DMS114 treated with DMSO at 0.1 percent for 48 hours (cell line): Measurements from ENCODE around the gene PLSCR5.

ENCODE experiments used
- DNase-seq: peaks from one replicate; lab custom pipeline; 2025; ENCODE audit not compliant: unreplicated experiment; lab: John Stamatoyannopoulos, UW

PLSCR5 gene

GRCh38 chr3:146544929-146545528 is 60.1 kb downstream of the PLSCR5 start:
- DNase-seq, result no peak

GRCh38 chr3:146544002-146544928 is 60.9 kb downstream of the PLSCR5 start, which contains the start of gene PLSCR1:
PLSCR1 (minus strand) TSS chr3:146544607; CDS start chr3:146536552, 8,055 bp downstream.
- peak; percentile 46 for DNase-seq

- DNase-seq, result no peak
Measured at GRCh38 chr3:146543461-146544001, 61.6 kb downstream of the PLSCR5 start.

- DNase-seq, result no peak
Measured at GRCh38 chr3:146542978-146543377, 62.2 kb downstream of the PLSCR5 start.

GRCh38 chr3:146542179-146542578 is 63.0 kb downstream of the PLSCR5 start:
- no peak for DNase-seq

- DNase-seq, result no peak
Measured at GRCh38 chr3:146540978-146541377, 64.2 kb downstream of the PLSCR5 start.

- no peak for DNase-seq
Measured at GRCh38 chr3:146540236-146540635, 64.9 kb downstream of the PLSCR5 start.

- DNase-seq, result no peak
Measured at GRCh38 chr3:146539315-146539714, 65.8 kb downstream of the PLSCR5 start.

- no peak for DNase-seq
Measured at GRCh38 chr3:146537603-146538002, 67.5 kb downstream of the PLSCR5 start.

- no peak for DNase-seq
Measured at GRCh38 chr3:146536681-146537080, 68.5 kb downstream of the PLSCR5 start.
